Mesothelial cell of epicardium (in vitro differentiated cells): ENCODE measurements around the gene PLCB1. TPM values are rescaled to one million over a fixed set of nuclear protein-coding genes. Genes with fewer than 3 reads are reported as not detected.

Experiments
- DNase-seq, 2 experiments: peaks; one replicate each; pipeline ENCODE4 v3.0.0; 2021; ENCODE audit warnings: low spot score in 2 of 2; ENCODE audit not compliant: unreplicated experiment in 2 of 2
- H3K27ac Mint-ChIP-seq: 2 replicates; pipeline ENCODE4 v1.8.0; 2021; ENCODE audit warnings: mixed read lengths
- H3K27me3 Mint-ChIP-seq: 2 replicates; pipeline ENCODE4 v1.8.0; 2021; ENCODE audit warnings: low read depth, mixed read lengths
- H3K36me3 Mint-ChIP-seq: 2 replicates; pipeline ENCODE4 v1.8.0; 2021; ENCODE audit warnings: mixed read lengths
- H3K4me1 Mint-ChIP-seq: 2 replicates; pipeline ENCODE4 v1.8.0; 2021; ENCODE audit warnings: mixed read lengths
- H3K4me3 Mint-ChIP-seq: 2 replicates; pipeline ENCODE4 v1.8.0; 2021; ENCODE audit warnings: mild to moderate bottlenecking, moderate library complexity, mixed read lengths
- H3K9me3 Mint-ChIP-seq: 2 replicates; pipeline ENCODE4 v1.8.0; 2021; ENCODE audit warnings: mixed read lengths
- CTCF ChIP-seq: fragments of 200-600 bp; sonication (generic); IDR thresholded peaks from one replicate; pipeline ENCODE4 v1.5.0; 2021; ENCODE audit warnings: antibody characterized with exemption; ENCODE audit not compliant: unreplicated experiment
- total RNA-seq: library from RNA; stranded (reverse); gene quantifications from 3 replicates; pipeline ENCODE4 v1.2.1, GENCODE V29; 2021

The PLCB1 gene
- total RNA-seq, 1 donor from 2014 or later, result 41.5 TPM

- no peaks in the 10 kb centered on the region for H3K27me3 Mint-ChIP-seq
- no peak for DNase-seq
- H3K9me3 Mint-ChIP-seq, result peaks cover 7% of the 10 kb centered on the region
- no peaks in the 10 kb centered on the region for H3K4me1 Mint-ChIP-seq
- no peak overlapping the region for H3K27ac Mint-ChIP-seq
- no peaks in the 10 kb centered on the region for H3K36me3 Mint-ChIP-seq
- H3K4me3 Mint-ChIP-seq, result no peak overlapping the region
- TF ChIP-seq CTCF, result no peak
Observed at GRCh38 chr20:8575114-8575513, 443.0 kb downstream of the PLCB1 start.

- no peak overlapping the region for H3K4me3 Mint-ChIP-seq
- TF ChIP-seq CTCF, result no peak
- no peaks in the 10 kb centered on the region for H3K36me3 Mint-ChIP-seq
- H3K9me3 Mint-ChIP-seq, result peaks cover 4% of the 10 kb centered on the region
- H3K27me3 Mint-ChIP-seq, result no peaks in the 10 kb centered on the region
- DNase-seq, result no peak
- H3K27ac Mint-ChIP-seq, result no peak overlapping the region
- no peaks in the 10 kb centered on the region for H3K4me1 Mint-ChIP-seq
Observed at GRCh38 chr20:8578161-8578865, 446.2 kb downstream of the PLCB1 start.

- H3K27ac Mint-ChIP-seq, result no peak overlapping the region
- H3K27me3 Mint-ChIP-seq, result no peaks in the 10 kb centered on the region
- no peaks in the 10 kb centered on the region for H3K36me3 Mint-ChIP-seq
- no peak for TF ChIP-seq CTCF
- peaks cover 4% of the 10 kb centered on the region for H3K9me3 Mint-ChIP-seq
- H3K4me1 Mint-ChIP-seq, result peaks cover 4% of the 10 kb centered on the region
- no peak for DNase-seq
- H3K4me3 Mint-ChIP-seq, result no peak overlapping the region
Observed at GRCh38 chr20:8579035-8579434, 447.0 kb downstream of the PLCB1 start.

GRCh38 chr20:8581446-8582183, 449.5 kb downstream of the PLCB1 start:
- Mint-ChIP-seq H3K27ac (no peak overlapping the region), H3K4me1 (peaks cover 4% of the 10 kb centered on the region), H3K27me3 (no peaks in the 10 kb centered on the region), H3K36me3 (no peaks in the 10 kb centered on the region), H3K9me3 (peaks cover 4% of the 10 kb centered on the region), H3K4me3 (no peak overlapping the region)
- no peak for DNase-seq
- TF ChIP-seq CTCF, result no peak

- H3K36me3 Mint-ChIP-seq, result no peaks in the 10 kb centered on the region
- no peak overlapping the region for H3K27ac Mint-ChIP-seq
- TF ChIP-seq CTCF, result no peak
- peaks cover 4% of the 10 kb centered on the region for H3K9me3 Mint-ChIP-seq
- DNase-seq, result no peak
- H3K27me3 Mint-ChIP-seq, result no peaks in the 10 kb centered on the region
- peaks cover 4% of the 10 kb centered on the region for H3K4me1 Mint-ChIP-seq
- no peak overlapping the region for H3K4me3 Mint-ChIP-seq
Observed at GRCh38 chr20:8583012-8583565, 451.0 kb downstream of the PLCB1 start.
